CD14-positive monocyte (primary cell): ENCODE results near the gene RIMS3. TPM values are rescaled to one million over a fixed set of nuclear protein-coding genes. Genes with fewer than 3 reads are reported as not detected.

Experiments used
- DNase-seq, 3 donors: peaks; one replicate each; pipeline ENCODE4 v3.0.0-alpha.2; 2011 to 2022
- H2AFZ ChIP-seq: 2 replicates; pipeline ENCODE4 v1.6.0; 2012; ENCODE audit warnings: mild to moderate bottlenecking, low read depth, low read length, inconsistent platforms; ENCODE audit not compliant: insufficient read depth, poor library complexity, severe bottlenecking
- H3K27ac ChIP-seq, 2 donors: 1 replicate in 1 of 2; 2 replicates in 1 of 2; pipeline ENCODE4 v1.5.1; 2012 to 2013; ENCODE audit warnings: low read length in 2 of 2, control low read depth in 1 of 2, inconsistent platforms in 1 of 2, low read depth in 1 of 2, mild to moderate bottlenecking in 1 of 2
- H3K27me3 ChIP-seq, 2 donors: one replicate each; pipeline versions ENCODE4 v1.6.0 to v1.6.1; 2011 to 2013; ENCODE audit warnings: low read length in 2 of 2; ENCODE audit not compliant: control insufficient read depth in 2 of 2, insufficient read depth in 2 of 2
- H3K36me3 ChIP-seq, 2 donors: replicated peaks in 1 of 2; 1 replicate in 1 of 2; 2 replicates in 1 of 2; pipeline versions ENCODE4 v1.5.1 to v1.6.1; 2012 to 2013; ENCODE audit warnings: low read length in 2 of 2, control low read depth in 1 of 2, inconsistent platforms in 1 of 2, mild to moderate bottlenecking in 1 of 2; ENCODE audit not compliant: insufficient read depth in 2 of 2, control insufficient read depth in 1 of 2
- H3K4me1 ChIP-seq, 2 donors: 1 replicate in 1 of 2; 2 replicates in 1 of 2; pipeline versions ENCODE4 v1.5.1 to v1.6.1; 2012 to 2013; ENCODE audit warnings: low read length in 2 of 2, control low read depth in 1 of 2, inconsistent platforms in 1 of 2, mild to moderate bottlenecking in 1 of 2, moderate library complexity in 1 of 2; ENCODE audit not compliant: insufficient read depth in 2 of 2, control insufficient read depth in 1 of 2
- H3K4me2 ChIP-seq: replicated peaks from 2 replicates; pipeline ENCODE3; 2012; ENCODE audit warnings: low read length, moderate library complexity, mild to moderate bottlenecking; ENCODE audit not compliant: poor library complexity, severe bottlenecking; ENCODE audit errors: extremely low read depth
- H3K4me3 ChIP-seq, 3 experiments: fragments of 200-600 bp in 1 of 3; sonication (generic) in 1 of 3; replicated peaks in 1 of 3; 1 replicate in 2 of 3; 2 replicates in 1 of 3; pipeline ENCODE4 v1.5.1; 2011 to 2013; ENCODE audit warnings: low read length in 3 of 3, mild to moderate bottlenecking in 3 of 3, control low read depth in 2 of 3, low read depth in 2 of 3, inconsistent platforms in 1 of 3, moderate library complexity in 1 of 3
- H3K79me2 ChIP-seq: 2 replicates; pipeline ENCODE4 v1.6.0; 2012; ENCODE audit warnings: mild to moderate bottlenecking, control low read depth, inconsistent platforms, low read length, moderate library complexity; ENCODE audit not compliant: insufficient read depth
- H3K9ac ChIP-seq: 2 replicates; pipeline ENCODE4 v1.6.0; 2017; ENCODE audit warnings: low read length, mild to moderate bottlenecking; ENCODE audit not compliant: insufficient read depth, poor library complexity, severe bottlenecking
- H3K9me3 ChIP-seq, 2 donors: replicated peaks in 1 of 2; 1 replicate in 1 of 2; 2 replicates in 1 of 2; pipeline versions ENCODE4 v1.5.1 to v1.6.1; 2012 to 2013; ENCODE audit warnings: low read length in 2 of 2, control low read depth in 1 of 2; ENCODE audit not compliant: control insufficient read depth in 1 of 2, insufficient read depth in 1 of 2
- H4K20me1 ChIP-seq: 2 replicates; pipeline ENCODE4 v1.6.0; 2012; ENCODE audit warnings: mild to moderate bottlenecking, low read length, control low read depth, moderate library complexity; ENCODE audit not compliant: insufficient read depth
- H3K27ac Mint-ChIP-seq, 7 donors: one replicate each; pipeline ENCODE4 v1.8.0; 2020; ENCODE audit warnings: mild to moderate bottlenecking in 7 of 7, mixed read lengths in 7 of 7, moderate library complexity in 6 of 7, inconsistent platforms in 2 of 7
- H3K27me3 Mint-ChIP-seq, 3 donors: one replicate each; pipeline ENCODE4 v1.8.0; 2021 to 2022; ENCODE audit warnings: low read depth in 3 of 3, mild to moderate bottlenecking in 3 of 3, mixed read lengths in 3 of 3, moderate library complexity in 3 of 3, inconsistent platforms in 1 of 3
- H3K36me3 Mint-ChIP-seq, 2 donors: one replicate each; pipeline ENCODE4 v1.8.0; 2020; ENCODE audit warnings: mixed read lengths in 2 of 2, inconsistent platforms in 1 of 2, mild to moderate bottlenecking in 1 of 2
- H3K4me1 Mint-ChIP-seq: one replicate; pipeline ENCODE4 v1.8.0; 2020; ENCODE audit warnings: mild to moderate bottlenecking, mixed read lengths
- H3K4me3 Mint-ChIP-seq, 2 donors: one replicate each; pipeline ENCODE4 v1.8.0; 2020; ENCODE audit warnings: mild to moderate bottlenecking in 2 of 2, mixed read lengths in 2 of 2, moderate library complexity in 1 of 2
- H3K9me3 Mint-ChIP-seq, 7 donors: one replicate each; pipeline ENCODE4 v1.8.0; 2020 to 2022; ENCODE audit warnings: mixed read lengths in 7 of 7, mild to moderate bottlenecking in 6 of 7, moderate library complexity in 6 of 7, inconsistent platforms in 2 of 7
- CTCF ChIP-seq: fragments of 200-600 bp; IDR thresholded peaks from one replicate; pipeline ENCODE4 v1.8.0; 2022; ENCODE audit warnings: antibody characterized with exemption, mild to moderate bottlenecking
- whole genome bisulfite sequencing: methylation state at CpG from one replicate; pipeline ENCODE4 v1.1.5; 2013; ENCODE audit warnings: missing lambda C conversion rate; ENCODE audit not compliant: insufficient coverage; 5-methylcytosine and 5-hydroxymethylcytosine counted together
- intact Hi-C, 2 donors: fragments of 100-400 bp; cut with micrococcal nuclease; formaldehyde crosslinking; loops; one replicate each; pipeline versions ENCODE4 v1.15.0 to v1.15.1; 2023
- polyA plus RNA-seq, 3 donors: library from polyadenylated mRNA; depleted of rRNA in 1 of 3; unstranded in 2 of 3; stranded (reverse) in 1 of 3; fragments of 300-500 nt in 2 of 3; fragments of >200 nt in 1 of 3; fragmentation: Illumina TruSeq in 2 of 3; gene quantifications; 1 replicate in 2 of 3; 2 replicates in 1 of 3; pipeline ENCODE4 v1.2.3, GENCODE V29; 2012 to 2021

RIMS3 gene
- polyA plus RNA-seq, 3 donors, result 0.15 to 1.0 (median 0.26) TPM

- Histone ChIP-seq H3K4me1 (no peaks in the 10 kb centered on the region), H3K36me3 (no peaks in the 10 kb centered on the region), H3K4me2 (no peak overlapping the region), H4K20me1 (no peaks in the 10 kb centered on the region), H3K27ac (no peak overlapping the region), H3K9ac (no peak overlapping the region), H2AFZ (no peak overlapping the region), H3K27me3 (no peaks in the 10 kb centered on the region), H3K9me3 (peaks cover 2 to 3% of the 10 kb centered on the region in 2 donors), H3K4me3 (no peak overlapping the region), H3K79me2 (no peaks in the 10 kb centered on the region)
- TF ChIP-seq CTCF, result no peak
- peaks cover 2 to 5% (median 5%) of the 10 kb centered on the region in 3 donors for H3K27me3 Mint-ChIP-seq
- peaks cover 0 to 13% (median 5%) of the 10 kb centered on the region in 7 donors for H3K9me3 Mint-ChIP-seq
- H3K4me1 Mint-ChIP-seq, result peaks cover 2% of the 10 kb centered on the region
- DNase-seq, result no peak
- no peaks in the 10 kb centered on the region for H3K36me3 Mint-ChIP-seq
- intact Hi-C loops, result no loop called here
- H3K4me3 Mint-ChIP-seq, result no peak overlapping the region
- peak overlapping the region in 1 of 7 donors; percentile 18 for H3K27ac Mint-ChIP-seq
- WGBS, result 100% methylated on average over 3 of the region's 5 CpGs
These were observed 45.3 kb downstream of the RIMS3 start for GRCh38 chr1:40620150-40620549.

GRCh38 chr1:40618108-40618507, 47.4 kb downstream of the RIMS3 start:
- no peak for DNase-seq
- Histone ChIP-seq H3K27ac (no peak overlapping the region), H3K79me2 (no peaks in the 10 kb centered on the region), H3K4me2 (no peak overlapping the region), H4K20me1 (no peaks in the 10 kb centered on the region), H3K4me1 (no peaks in the 10 kb centered on the region), H3K4me3 (no peak overlapping the region), H2AFZ (no peak overlapping the region), H3K9ac (no peak overlapping the region), H3K27me3 (no peaks in the 10 kb centered on the region), H3K9me3 (peaks cover 2 to 3% of the 10 kb centered on the region in 2 donors), H3K36me3 (no peaks in the 10 kb centered on the region)
- no CpG with 5 or more reads among the region's 1 CpG for WGBS
- intact Hi-C loops, result loop anchor here in 1 of 2 donors (10.0 kb wide), 1 partner anchor 337 kb away; no protein-coding TSS in a partner anchor
- peaks cover 2 to 7% (median 4%) of the 10 kb centered on the region in 3 donors for H3K27me3 Mint-ChIP-seq
- no peaks in the 10 kb centered on the region for H3K36me3 Mint-ChIP-seq
- peaks cover 0 to 13% (median 6%) of the 10 kb centered on the region in 7 donors for H3K9me3 Mint-ChIP-seq
- H3K27ac Mint-ChIP-seq, result no peak overlapping the region
- H3K4me1 Mint-ChIP-seq, result no peaks in the 10 kb centered on the region
- TF ChIP-seq CTCF, result no peak
- H3K4me3 Mint-ChIP-seq, result no peak overlapping the region
